Stimulated activated naive CD8-positive, alpha-beta T cell treated with anti-CD3 and anti-CD28 coated beads, Interleukin-15, Interleukin-2, amounts not matched to agents 100 ng/mL and 50 ng/mL, for 24 hours (primary cell): Measurements from ENCODE around the gene IGF2BP2.
"Not testable (repeated sequence)": the region's sequence is repeated elsewhere in the genome, so short reads cannot be mapped to it uniquely, and the experiment has no call there.

Experiments used
- H3K27ac Mint-ChIP-seq: one replicate; pipeline ENCODE4 v1.8.0; 2021; ENCODE audit warnings: mild to moderate bottlenecking, mixed read lengths
- H3K27me3 Mint-ChIP-seq: one replicate; pipeline ENCODE4 v1.8.0; 2021; ENCODE audit warnings: mixed read lengths
- H3K36me3 Mint-ChIP-seq: one replicate; pipeline ENCODE4 v1.8.0; 2021; ENCODE audit warnings: low read depth, mixed read lengths
- H3K4me1 Mint-ChIP-seq: one replicate; pipeline ENCODE4 v1.8.0; 2021; ENCODE audit warnings: low read depth, mixed read lengths
- H3K4me3 Mint-ChIP-seq: one replicate; pipeline ENCODE4 v1.8.0; 2021; ENCODE audit warnings: mild to moderate bottlenecking, mixed read lengths
- H3K9me3 Mint-ChIP-seq: one replicate; pipeline ENCODE4 v1.8.0; 2021; ENCODE audit warnings: mixed read lengths

Gene IGF2BP2

GRCh38 chr3:185824051-185825005, 514 bp downstream of the IGF2BP2 start:
- Mint-ChIP-seq H3K36me3 (no peaks in the 10 kb centered on the region), H3K4me1 (peaks cover 10% of the 10 kb centered on the region), H3K27ac (no peak overlapping the region), H3K27me3 (peaks cover 63% of the 10 kb centered on the region), H3K9me3 (no peaks in the 10 kb centered on the region), H3K4me3 (peak overlapping the region; percentile 75)

- H3K27me3 Mint-ChIP-seq, result peaks cover 59% of the 10 kb centered on the region
- peak overlapping the region; percentile 75 for H3K4me3 Mint-ChIP-seq
- H3K27ac Mint-ChIP-seq, result no peak overlapping the region
- H3K9me3 Mint-ChIP-seq, result no peaks in the 10 kb centered on the region
- peaks cover 10% of the 10 kb centered on the region for H3K4me1 Mint-ChIP-seq
- no peaks in the 10 kb centered on the region for H3K36me3 Mint-ChIP-seq
Measured at GRCh38 chr3:185823078-185824044, 1.5 kb downstream of the IGF2BP2 start.

- Mint-ChIP-seq H3K27me3 (peaks cover 58% of the 10 kb centered on the region), H3K4me3 (peak overlapping the region; percentile 70), H3K36me3 (no peaks in the 10 kb centered on the region), H3K4me1 (peaks cover 10% of the 10 kb centered on the region), H3K27ac (no peak overlapping the region), H3K9me3 (no peaks in the 10 kb centered on the region)
Measured at GRCh38 chr3:185822221-185823000, 2.4 kb downstream of the IGF2BP2 start.

DNA sequence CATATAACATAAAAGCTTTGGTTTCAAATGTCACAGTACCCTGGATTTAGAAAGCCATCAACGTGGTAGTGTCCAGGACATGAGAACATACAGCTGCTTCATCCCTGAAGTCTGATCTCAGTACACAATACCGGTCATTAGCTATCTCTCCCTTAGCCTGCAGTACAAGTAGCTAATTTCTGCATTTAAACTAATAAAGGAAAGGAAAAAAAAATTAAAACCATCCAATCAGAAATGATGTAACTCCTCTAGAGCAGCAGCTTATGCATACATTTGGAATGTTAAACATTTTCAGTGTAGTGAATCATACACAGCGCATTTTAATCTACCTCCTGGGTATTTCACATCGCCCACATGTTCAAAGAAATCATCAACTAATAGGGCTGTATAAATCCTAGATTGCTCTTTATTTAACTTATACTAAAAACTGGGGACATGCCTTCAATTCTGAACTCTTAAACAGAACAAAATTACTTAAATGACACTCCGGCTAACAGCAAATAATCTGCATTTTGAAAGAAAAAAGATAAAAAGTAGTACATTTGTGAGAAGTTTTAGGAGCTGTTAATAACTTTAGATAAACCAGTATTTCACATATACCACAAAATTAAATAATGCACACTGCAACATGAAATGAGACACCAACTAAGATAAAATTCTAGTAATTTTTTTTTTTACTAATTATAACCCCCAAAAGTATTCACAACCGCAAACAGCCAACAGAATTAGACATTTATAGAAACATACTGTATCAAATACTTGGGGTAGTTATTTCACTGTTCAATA, 3.7 kb downstream of the IGF2BP2 start:
- Mint-ChIP-seq H3K4me1 (peaks cover 6% of the 10 kb centered on the region), H3K4me3 (no peak overlapping the region), H3K27ac (no peak overlapping the region), H3K27me3 (peaks cover 58% of the 10 kb centered on the region), H3K9me3 (no peaks in the 10 kb centered on the region), H3K36me3 (no peaks in the 10 kb centered on the region)

DNA sequence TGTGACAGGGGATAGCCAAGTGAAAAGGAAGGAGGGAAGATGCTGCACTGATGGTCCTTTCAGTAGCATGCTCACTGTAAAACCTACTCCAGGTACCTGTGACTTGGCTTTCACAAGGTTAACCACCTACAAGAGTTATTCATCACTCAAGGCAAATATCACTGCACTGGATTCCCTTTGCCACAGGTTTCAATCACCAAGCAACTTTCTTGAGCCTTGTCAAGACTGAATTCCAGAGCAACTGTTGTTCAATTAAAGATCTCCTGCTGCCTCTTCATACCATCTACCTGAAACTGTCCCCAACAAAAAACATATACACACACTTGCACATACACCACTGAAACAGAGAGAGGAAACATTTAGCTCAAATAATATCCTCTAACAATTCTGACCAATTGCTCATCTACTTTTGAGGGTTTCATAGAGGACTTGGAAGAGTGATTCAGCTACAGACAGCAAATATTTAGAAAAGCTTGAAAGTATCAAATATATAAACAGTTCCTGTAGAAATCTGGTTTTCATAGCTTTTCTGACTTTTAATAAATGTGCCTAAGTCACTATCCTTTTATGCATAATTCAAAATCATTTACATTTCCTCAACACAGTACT, 6.5 kb downstream of the IGF2BP2 start:
- Mint-ChIP-seq H3K27ac (no peak overlapping the region), H3K9me3 (no peaks in the 10 kb centered on the region), H3K36me3 (no peaks in the 10 kb centered on the region), H3K27me3 (peaks cover 61% of the 10 kb centered on the region), H3K4me1 (peaks cover 3% of the 10 kb centered on the region), H3K4me3 (no peak overlapping the region)

- Mint-ChIP-seq H3K4me1 (peaks cover 3% of the 10 kb centered on the region), H3K9me3 (no peaks in the 10 kb centered on the region), H3K27ac (no peak overlapping the region), H3K36me3 (no peaks in the 10 kb centered on the region), H3K4me3 (no peak overlapping the region), H3K27me3 (peaks cover 46% of the 10 kb centered on the region)
Measured at GRCh38 chr3:185815391-185816282, 9.2 kb downstream of the IGF2BP2 start.

DNA sequence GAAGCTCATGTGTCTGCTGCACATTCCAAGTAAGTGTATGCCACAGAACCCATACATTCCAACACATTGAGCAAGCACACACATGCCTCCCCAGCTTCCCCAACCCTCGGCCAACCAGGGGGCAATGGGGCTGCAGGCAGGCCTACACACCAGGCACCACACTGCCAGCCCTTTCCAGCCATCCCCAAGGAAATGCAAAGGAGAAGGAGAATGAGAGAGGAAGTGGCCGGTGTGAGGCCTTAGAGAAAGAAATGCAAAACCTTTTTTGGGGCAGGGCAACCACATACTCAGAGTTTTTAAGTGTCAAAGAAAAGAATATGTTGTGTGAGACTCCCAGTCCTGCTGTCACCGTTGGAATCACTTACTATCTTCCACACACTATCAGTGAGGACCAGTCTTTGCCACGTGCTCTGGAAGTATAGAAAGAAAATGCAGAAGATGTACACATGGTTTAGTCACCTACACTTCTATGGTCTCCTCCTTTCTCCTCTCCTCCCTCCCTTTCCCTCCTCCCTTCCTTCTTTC, 11.1 kb downstream of the IGF2BP2 start:
- Mint-ChIP-seq H3K4me1 (peaks cover 3% of the 10 kb centered on the region), H3K9me3 (no peaks in the 10 kb centered on the region), H3K27me3 (peaks cover 43% of the 10 kb centered on the region), H3K36me3 (no peaks in the 10 kb centered on the region), H3K27ac (no peak overlapping the region), H3K4me3 (no peak overlapping the region)

DNA sequence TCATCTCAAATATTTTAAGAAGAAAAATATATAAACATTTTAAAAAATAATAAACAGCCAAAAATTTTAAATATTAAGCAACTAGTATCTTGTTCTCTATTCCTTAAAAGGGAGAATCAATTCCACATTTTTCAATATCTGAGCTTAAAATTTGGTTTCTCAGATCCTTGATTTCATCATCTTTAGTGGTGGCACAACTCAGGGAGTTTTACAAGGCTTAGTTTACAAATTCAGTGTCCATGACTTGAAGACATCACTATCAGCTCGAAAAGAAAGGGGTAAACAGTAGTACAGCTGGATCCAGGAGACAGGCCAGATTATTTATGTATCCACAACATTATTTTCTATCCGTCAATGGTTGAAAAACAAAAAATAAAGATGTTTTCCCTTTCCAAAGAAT, 11.6 kb downstream of the IGF2BP2 start:
- Mint-ChIP-seq H3K4me3 (no peak overlapping the region), H3K4me1 (peaks cover 3% of the 10 kb centered on the region), H3K9me3 (no peaks in the 10 kb centered on the region), H3K27ac (no peak overlapping the region), H3K27me3 (peaks cover 39% of the 10 kb centered on the region), H3K36me3 (no peaks in the 10 kb centered on the region)

DNA sequence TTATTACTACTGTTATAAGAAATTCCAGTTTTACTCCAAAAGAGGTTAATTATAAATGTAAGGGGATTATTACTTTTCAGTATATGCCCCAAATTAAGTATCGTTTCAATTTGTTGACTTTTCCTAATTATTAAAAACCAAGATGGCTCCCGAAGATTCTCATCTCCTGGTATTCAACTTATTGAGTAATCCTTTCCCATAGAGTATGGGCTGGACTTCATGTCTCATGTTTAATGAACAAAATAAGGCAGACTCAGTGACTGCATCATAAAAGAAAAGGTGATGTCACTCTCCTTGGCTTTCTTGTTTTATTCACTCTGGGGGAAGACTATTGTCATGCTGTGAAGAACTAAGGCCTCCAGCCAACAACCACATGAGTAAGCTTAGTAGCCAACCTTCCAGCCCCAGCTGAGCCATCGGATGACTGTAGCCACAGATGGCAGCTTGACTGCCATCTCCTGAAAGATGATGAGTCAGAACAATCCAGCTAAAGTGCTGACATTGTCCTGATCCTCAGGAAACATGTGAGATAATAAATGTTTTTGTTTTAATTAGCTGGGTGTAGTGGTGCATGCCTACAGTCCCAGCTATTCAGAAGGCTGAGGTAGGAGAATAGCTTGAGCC, 17.3 kb downstream of the IGF2BP2 start:
- H3K27ac Mint-ChIP-seq, result no peak overlapping the region
- H3K36me3 Mint-ChIP-seq, result no peaks in the 10 kb centered on the region
- H3K27me3 Mint-ChIP-seq, result peaks cover 13% of the 10 kb centered on the region
- no peaks in the 10 kb centered on the region for H3K9me3 Mint-ChIP-seq
- no peak overlapping the region for H3K4me3 Mint-ChIP-seq
- no peaks in the 10 kb centered on the region for H3K4me1 Mint-ChIP-seq

DNA sequence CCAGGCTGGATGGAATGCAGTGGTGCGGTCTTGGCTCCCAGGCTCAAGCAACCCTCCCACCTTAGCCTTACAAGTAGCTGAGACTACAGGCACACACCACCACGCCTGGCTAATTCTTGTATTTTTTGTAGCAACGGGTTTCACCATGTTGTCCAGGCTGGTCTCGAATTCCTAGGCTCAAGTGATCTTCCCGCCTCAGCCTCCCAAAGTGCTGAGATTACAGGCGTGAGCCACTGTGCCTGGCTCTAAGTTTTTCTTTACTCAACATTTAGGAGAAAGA, 26.1 kb downstream of the IGF2BP2 start:
- H3K4me3 Mint-ChIP-seq, H3K36me3 Mint-ChIP-seq, H3K27me3 Mint-ChIP-seq, H3K4me1 Mint-ChIP-seq, H3K9me3 Mint-ChIP-seq, H3K27ac Mint-ChIP-seq: not testable (repeated sequence)

DNA sequence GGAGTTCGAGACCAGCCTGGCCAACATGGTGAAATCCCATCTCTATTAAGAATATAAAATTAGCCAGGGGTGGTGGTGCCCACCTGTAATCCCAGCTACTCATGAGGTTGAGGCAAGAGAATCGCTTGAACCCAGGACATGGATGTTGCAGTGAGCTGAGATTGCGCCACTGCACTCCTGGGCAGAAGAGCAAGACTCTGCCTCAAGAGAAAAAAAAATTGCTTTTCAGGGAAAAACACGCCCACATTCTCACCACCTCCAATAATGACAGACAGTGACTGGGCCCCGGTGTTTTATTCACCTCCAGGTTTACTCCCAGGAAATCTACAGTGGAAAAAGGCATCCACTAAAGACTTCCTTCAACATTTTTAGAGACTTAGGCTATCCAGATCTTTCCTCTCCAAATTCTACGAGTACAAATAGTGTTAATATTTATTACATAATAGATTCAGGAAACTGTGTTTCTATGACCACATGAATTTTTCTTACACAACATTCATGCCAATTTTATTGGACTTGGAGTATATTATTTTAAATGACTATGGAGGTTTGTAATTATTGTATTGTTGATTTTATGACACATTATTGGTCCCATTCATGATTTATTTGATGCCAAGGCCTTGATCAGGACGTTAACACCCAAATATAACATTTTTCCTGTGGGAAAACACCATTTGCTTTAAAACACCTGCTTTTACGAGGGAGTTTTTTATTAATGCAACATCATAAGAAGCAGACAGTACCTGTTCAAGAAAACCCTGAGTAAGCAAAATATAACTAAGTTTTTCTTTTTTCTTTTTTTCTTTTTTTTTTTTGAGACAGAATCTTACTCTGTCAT, 26.6 kb downstream of the IGF2BP2 start:
- Mint-ChIP-seq H3K4me3 (no peak overlapping the region), H3K9me3 (no peaks in the 10 kb centered on the region), H3K27ac (no peak overlapping the region), H3K4me1 (peaks cover 4% of the 10 kb centered on the region), H3K36me3 (no peaks in the 10 kb centered on the region), H3K27me3 (peaks cover 3% of the 10 kb centered on the region)
